GM10266 (cell line): ENCODE results near the gene CST3.
"Not testable (repeated sequence)": the region's sequence is repeated elsewhere in the genome, so short reads cannot be mapped to it uniquely, and the experiment has no call there.

ENCODE experiments used
- DNase-seq: peaks from one replicate; pipeline ENCODE4 v3.0.0; 2012; ENCODE audit errors: extremely low spot score
- TF ChIP-seq, protein P1 (sequence below): IDR thresholded peaks from 2 replicates; pipeline ENCODE4 v1.5.1; 2012; ENCODE audit warnings: mild to moderate bottlenecking, low read depth; ENCODE audit not compliant: control insufficient read depth, insufficient read depth; ENCODE audit errors: missing control alignments

Gene CST3

DNA sequence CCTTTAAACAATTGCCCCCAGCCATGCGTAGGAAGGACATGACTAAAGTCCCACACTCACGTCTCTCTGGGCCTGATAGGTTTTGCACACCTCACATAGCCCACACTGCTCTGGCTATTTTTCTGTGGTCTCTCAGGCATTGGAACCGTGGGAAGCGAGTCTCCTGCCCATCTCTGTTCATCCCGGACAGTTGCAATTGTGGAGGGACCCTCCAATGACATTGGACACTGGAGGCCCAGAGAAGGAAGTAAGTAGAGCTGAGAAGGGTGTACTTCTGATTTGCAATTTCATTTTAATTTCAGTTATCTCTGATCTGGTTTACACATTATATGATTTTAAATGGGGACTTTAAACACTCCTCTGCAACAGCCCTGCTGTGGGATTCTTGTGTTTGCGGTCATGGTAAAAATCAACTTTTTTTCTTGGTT is 23.3 kb upstream of the CST3 start:
- TF ChIP-seq, protein P1, sequence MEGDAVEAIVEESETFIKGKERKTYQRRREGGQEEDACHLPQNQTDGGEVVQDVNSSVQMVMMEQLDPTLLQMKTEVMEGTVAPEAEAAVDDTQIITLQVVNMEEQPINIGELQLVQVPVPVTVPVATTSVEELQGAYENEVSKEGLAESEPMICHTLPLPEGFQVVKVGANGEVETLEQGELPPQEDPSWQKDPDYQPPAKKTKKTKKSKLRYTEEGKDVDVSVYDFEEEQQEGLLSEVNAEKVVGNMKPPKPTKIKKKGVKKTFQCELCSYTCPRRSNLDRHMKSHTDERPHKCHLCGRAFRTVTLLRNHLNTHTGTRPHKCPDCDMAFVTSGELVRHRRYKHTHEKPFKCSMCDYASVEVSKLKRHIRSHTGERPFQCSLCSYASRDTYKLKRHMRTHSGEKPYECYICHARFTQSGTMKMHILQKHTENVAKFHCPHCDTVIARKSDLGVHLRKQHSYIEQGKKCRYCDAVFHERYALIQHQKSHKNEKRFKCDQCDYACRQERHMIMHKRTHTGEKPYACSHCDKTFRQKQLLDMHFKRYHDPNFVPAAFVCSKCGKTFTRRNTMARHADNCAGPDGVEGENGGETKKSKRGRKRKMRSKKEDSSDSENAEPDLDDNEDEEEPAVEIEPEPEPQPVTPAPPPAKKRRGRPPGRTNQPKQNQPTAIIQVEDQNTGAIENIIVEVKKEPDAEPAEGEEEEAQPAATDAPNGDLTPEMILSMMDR, result no peak
- no peak for DNase-seq

DNA sequence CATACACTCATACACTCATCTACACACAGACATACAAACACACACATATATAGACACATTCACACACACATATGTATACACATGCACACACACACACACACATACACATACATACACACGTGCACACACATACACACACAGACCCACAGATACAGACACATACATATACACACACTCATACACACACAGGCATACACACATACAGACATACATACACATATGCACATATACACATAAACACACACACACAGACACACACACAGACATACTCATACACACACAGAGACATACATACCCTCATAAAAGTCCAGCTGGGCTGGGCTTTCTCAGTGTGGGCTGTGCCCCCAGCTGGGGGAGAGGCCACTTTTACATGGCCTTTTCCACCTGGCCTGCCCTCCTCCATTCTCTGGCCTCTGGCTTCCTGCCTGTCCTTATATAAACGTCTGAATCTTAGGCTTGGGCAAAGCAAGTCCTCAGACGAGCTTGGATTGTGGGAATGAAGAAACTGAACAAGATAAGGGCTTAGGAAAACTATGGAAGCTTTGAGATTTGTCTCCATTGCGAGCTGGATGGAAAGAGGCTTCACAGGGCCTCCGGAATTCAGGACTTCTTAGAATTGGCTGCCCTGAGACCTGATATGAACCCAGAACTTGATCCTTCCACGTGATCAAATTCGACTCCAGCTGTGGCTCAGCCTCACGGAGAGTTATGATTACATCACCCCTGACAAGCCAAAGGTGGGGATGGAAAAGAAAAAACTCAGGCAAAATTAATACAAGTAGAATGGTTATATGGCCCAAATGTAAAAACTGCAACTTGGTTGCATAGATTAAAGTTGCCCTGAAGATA is 22.5 kb upstream of the CST3 start:
- TF ChIP-seq, protein P1, result no peak
- DNase-seq, result no peak

DNA sequence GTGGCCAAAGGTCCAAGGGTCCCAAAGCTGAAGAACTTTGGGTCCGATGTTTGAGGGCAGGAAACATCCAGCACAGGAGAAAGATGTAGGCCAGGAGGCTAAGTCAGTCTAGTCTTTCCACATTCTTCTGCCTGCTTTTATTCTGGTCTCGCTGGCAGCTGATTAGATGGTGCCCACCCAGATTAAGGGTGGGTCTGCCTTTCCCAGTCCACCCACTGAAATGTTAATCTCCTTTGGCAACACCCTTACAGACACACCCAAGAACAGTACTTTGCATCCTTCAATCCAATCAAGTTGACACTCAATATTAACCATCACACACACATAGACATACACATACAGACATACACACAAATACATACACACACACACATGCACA is 21.8 kb upstream of the CST3 start:
- DNase-seq, result not testable (repeated sequence)

DNA sequence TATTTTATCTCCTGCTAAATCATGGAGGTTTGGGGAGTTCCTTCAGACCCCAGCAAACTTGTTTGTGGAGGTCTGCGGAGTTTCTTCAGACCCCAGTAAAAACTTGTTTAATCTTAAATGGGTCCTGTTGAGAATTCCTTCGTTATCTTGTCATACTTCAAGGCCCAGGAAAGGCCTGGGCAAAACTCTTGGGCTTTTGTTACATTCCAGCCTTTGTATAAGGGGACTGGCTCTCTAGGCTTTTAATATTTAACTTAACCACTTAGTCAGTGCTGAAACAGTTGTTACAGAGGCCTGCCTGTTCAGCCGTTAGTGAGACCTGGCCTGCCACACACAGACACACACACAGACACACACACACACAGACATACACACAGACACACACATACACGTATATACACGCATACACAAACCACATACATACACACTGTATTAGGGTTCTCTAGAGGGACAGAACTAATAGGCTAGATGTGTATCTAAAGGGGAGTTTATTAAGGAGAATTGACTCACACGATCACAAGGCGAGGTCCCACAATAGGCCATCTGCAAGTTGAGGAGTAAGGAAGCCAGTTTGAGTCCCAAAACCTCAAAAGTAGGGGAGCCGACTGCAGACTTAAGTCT is 21.3 kb upstream of the CST3 start:
- DNase-seq, result no peak
- TF ChIP-seq, protein P1, result no peak

DNA sequence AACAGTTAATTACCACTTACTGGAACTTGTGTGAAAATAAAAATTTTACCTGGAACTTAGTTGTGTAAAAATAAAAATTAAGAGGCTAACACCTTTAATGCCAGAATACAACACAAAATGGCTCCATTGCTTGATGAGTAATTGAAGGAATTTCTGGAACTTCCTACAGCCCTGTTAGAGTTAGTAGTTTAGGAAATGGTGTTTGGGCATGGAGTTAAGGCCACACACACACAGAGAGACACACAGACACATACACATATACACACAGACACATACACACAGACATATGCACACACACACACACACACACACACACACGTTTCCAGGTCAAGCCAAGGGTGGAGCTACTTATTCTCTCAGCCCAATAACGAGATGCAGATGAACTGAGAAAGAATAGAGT is 20.6 kb upstream of the CST3 start:
- TF ChIP-seq, protein P1, result no peak
- DNase-seq, result no peak

DNA sequence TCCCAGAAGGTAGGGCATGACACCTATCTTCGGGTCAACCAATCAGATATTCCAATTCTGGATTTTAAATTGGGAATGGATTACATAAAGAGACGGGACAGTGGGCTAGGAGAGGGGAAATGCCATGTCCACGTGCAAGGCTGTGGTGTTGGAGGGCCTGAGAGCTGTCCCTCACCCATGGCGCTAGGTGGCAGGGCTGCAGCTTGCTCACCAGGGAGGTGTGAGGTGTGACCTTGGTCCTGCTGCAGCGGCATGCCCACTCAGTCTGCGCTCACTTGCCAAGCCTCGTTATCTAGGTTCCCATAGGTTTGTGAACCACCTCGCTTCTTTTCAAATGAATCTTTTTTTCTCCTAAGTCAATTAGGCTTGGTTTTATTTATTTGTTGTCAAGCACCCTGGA is 19.4 kb upstream of the CST3 start:
- no peak for DNase-seq
- TF ChIP-seq, protein P1, result no peak

DNA sequence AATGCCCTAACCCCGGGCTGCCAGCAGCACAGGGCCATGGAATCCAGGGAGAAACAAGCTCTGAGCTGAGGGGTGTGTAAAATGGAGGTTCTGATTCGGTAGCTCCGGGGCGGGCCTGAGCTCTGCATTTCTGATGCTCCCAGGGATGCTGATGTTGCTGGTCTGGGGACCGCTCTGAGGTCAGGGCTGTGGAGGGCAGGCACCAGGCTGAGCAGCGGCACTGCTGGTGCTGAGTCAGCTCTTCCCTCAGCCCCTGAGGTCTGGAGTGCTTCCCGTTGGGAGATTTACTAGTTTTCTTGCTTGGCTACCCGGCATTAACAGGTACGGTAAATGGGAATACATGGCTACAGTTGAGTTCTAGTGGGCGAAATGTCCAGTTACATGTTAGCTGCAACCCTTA is 18.6 kb upstream of the CST3 start:
- TF ChIP-seq, protein P1, result no peak
- DNase-seq, result no peak
